Esophagus muscularis mucosa (tissue), 4 donors: ENCODE data around the gene PSMD5. TPM values are rescaled to one million over a fixed set of nuclear protein-coding genes. Genes with fewer than 3 reads are reported as not detected.

Experiments
- DNase-seq: peaks from one replicate; pipeline ENCODE4 v3.0.0-alpha.2; 2017; ENCODE audit errors: extremely low spot score
- H3K27ac ChIP-seq, 4 donors: fragments of 200-600 bp; sonication (generic); replicated peaks in 1 of 4; 1 replicate in 3 of 4; 2 replicates in 1 of 4; pipeline ENCODE4 v1.5.1; 2016 to 2019; ENCODE audit warnings: mild to moderate bottlenecking in 1 of 4
- H3K27me3 ChIP-seq, 4 donors: fragments of 200-600 bp; sonication (generic); one replicate each; pipeline versions ENCODE4 v1.5.1 to v1.6.0; 2016 to 2019
- H3K36me3 ChIP-seq, 4 donors: fragments of 200-600 bp; sonication (generic); one replicate each; pipeline ENCODE4 v1.5.1; 2016 to 2019
- H3K4me1 ChIP-seq, 4 donors: fragments of 200-600 bp; sonication (generic); one replicate each; pipeline ENCODE4 v1.5.1; 2016 to 2019
- H3K4me3 ChIP-seq, 4 donors: fragments of 200-600 bp; sonication (generic); 1 replicate in 2 of 4; 2 replicates in 2 of 4; pipeline ENCODE4 v1.5.1; 2016 to 2019; ENCODE audit warnings: mild to moderate bottlenecking in 4 of 4, moderate library complexity in 1 of 4
- H3K9me3 ChIP-seq, 4 donors: fragments of 200-600 bp; sonication (generic); 1 replicate in 3 of 4; 2 replicates in 1 of 4; pipeline ENCODE4 v1.5.1; 2016 to 2019
- CTCF ChIP-seq, 3 experiments: fragments of 200-600 bp in 2 of 3; fragments of 450-650 bp in 1 of 3; sonication (generic) in 2 of 3; IDR thresholded peaks; one replicate each; pipeline ENCODE4 v1.5.1; 2017 to 2019; ENCODE audit warnings: antibody characterized with exemption in 3 of 3, mild to moderate bottlenecking in 2 of 3, moderate library complexity in 1 of 3
- EP300 ChIP-seq: sonication (generic); formaldehyde crosslinking; IDR thresholded peaks from one replicate; pipeline ENCODE4 v1.6.1; 2017; ENCODE audit warnings: antibody characterized with exemption
- POLR2A ChIP-seq: fragments of 450-650 bp; IDR thresholded peaks from one replicate; pipeline ENCODE4 v1.6.1; 2017; ENCODE audit warnings: antibody characterized with exemption, moderate library complexity, mild to moderate bottlenecking, low read depth
- POLR2AphosphoS5 ChIP-seq, 2 donors: sonication (generic); formaldehyde crosslinking; IDR thresholded peaks; one replicate each; pipeline ENCODE4 v1.6.1; 2017; ENCODE audit warnings: antibody characterized with exemption in 2 of 2
- WGBS: methylation state at CpG from one replicate; pipeline ENCODE4 v1.1.5; 2018; 5-methylcytosine and 5-hydroxymethylcytosine counted together
- intact Hi-C: fragments of 100-400 bp; cut with DNase I; formaldehyde crosslinking; loops from one replicate; pipeline ENCODE4 v1.15.1; 2023
- total RNA-seq, 4 donors: library from RNA; depleted of rRNA; stranded (reverse); fragments of >200 nt; gene quantifications; one replicate each; pipeline versions ENCODE4 v1.1.0 to v1.2.1, GENCODE V29; 2016

PSMD5 gene
- total RNA-seq, 4 donors from 2014 or later, result 22.0 to 30.7 (median 25.8) TPM

GRCh38 chr9:120768247-120768646 lies 74.5 kb downstream of the PSMD5 start:
- intact Hi-C loops, result no loop called here

GRCh38 chr9:120767451-120767850 lies 75.3 kb downstream of the PSMD5 start:
- no peak overlapping the region for H3K27ac ChIP-seq
- H3K36me3 ChIP-seq, result peaks cover 28 to 98% (median 94%) of the 10 kb centered on the region in 4 donors
- H3K9me3 ChIP-seq, result no peaks in the 10 kb centered on the region
- 93% methylated on average over 3 of the region's 3 CpGs for WGBS
- intact Hi-C loops, result no loop called here
- H3K4me3 ChIP-seq, result no peak overlapping the region
- TF ChIP-seq EP300 (no peak), POLR2AphosphoS5 (IDR thresholded peaks at IDR 0.05) (no peak), CTCF (IDR thresholded peaks at IDR 0.05) (no peak), POLR2A (no peak)
- DNase-seq, result no peak
- no peaks in the 10 kb centered on the region for H3K4me1 ChIP-seq
- no peaks in the 10 kb centered on the region for H3K27me3 ChIP-seq

More at GRCh38 chr9:120768247-120768646, 74.5 kb downstream of the PSMD5 start:
- H3K27me3 ChIP-seq, result no peaks in the 10 kb centered on the region
- H3K9me3 ChIP-seq, result no peaks in the 10 kb centered on the region
- DNase-seq, result no peak
- no peak for TF ChIP-seq EP300
- TF ChIP-seq POLR2AphosphoS5 (IDR thresholded peaks at IDR 0.05), result no peak
- no peak for TF ChIP-seq CTCF (IDR thresholded peaks at IDR 0.05)
- TF ChIP-seq POLR2A, result no peak
- H3K4me1 ChIP-seq, result no peaks in the 10 kb centered on the region
- H3K4me3 ChIP-seq, result no peak overlapping the region
- 94% methylated on average over 4 of the region's 4 CpGs for WGBS
- H3K27ac ChIP-seq, result no peak overlapping the region
- peaks cover 28 to 98% (median 94%) of the 10 kb centered on the region in 4 donors for H3K36me3 ChIP-seq

Other genes starting within 250 kb of the PSMD5 start
- gene MEGF9, start 128.5 kb downstream of the PSMD5 start, total RNA-seq, result 10 to 100 TPM; 17.1 to 23.1 (median 18.9) TPM
- 10 to 100 TPM; 36.9 to 55.9 (median 53.2) TPM for gene FBXW2, start 49.5 kb downstream of the PSMD5 start, total RNA-seq
- 10 to 100 TPM; 36.4 to 57.7 (median 47.8) TPM for gene PHF19, start 34.3 kb upstream of the PSMD5 start, total RNA-seq
- gene TRAF1, start 83.9 kb upstream of the PSMD5 start, total RNA-seq, result 1 to 10 TPM; 4.0 to 7.4 (median 5.5) TPM
- gene C5, start 207.4 kb upstream of the PSMD5 start, total RNA-seq, result 1 to 10 TPM; 3.6 to 6.6 (median 4.6) TPM
- 10 to 100 TPM in 2 of 4 donors, 1 to 10 TPM in 2; 7.8 to 14.1 (median 11.2) TPM for gene CNTRL, start 232.0 kb upstream of the PSMD5 start, total RNA-seq